Activated T-helper 2 cell treated with anti-CD3 and anti-CD28 coated beads, Interferon-gamma antibody, Interleukin-2, Interleukin-4, amounts not matched to agents 10 μg/mL and 5 μg/mL and 100 μg/mL, durations not matched to agents 14 hours and 24 hours and 36 hours (primary cell): ENCODE data around the gene SPATA24. TPM values are rescaled to one million over a fixed set of nuclear protein-coding genes. Genes with fewer than 3 reads are reported as not detected.
A peak's percentile ranks its signal among the peaks of the same experiment; 100 is the strongest.

ENCODE experiments used
- DNase-seq: peaks from one replicate; pipeline ENCODE4 v3.0.0; 2021; ENCODE audit warnings: low spot score
- H3K27ac Mint-ChIP-seq: one replicate; pipeline ENCODE4 v1.8.0; 2021; ENCODE audit warnings: mixed read lengths
- H3K27me3 Mint-ChIP-seq: one replicate; pipeline ENCODE4 v1.8.0; 2021; ENCODE audit warnings: low read depth, mixed read lengths
- H3K36me3 Mint-ChIP-seq: one replicate; pipeline ENCODE4 v1.8.0; 2021; ENCODE audit warnings: low read depth, mixed read lengths
- H3K4me1 Mint-ChIP-seq: one replicate; pipeline ENCODE4 v1.8.0; 2021; ENCODE audit warnings: low read depth, mixed read lengths
- H3K4me3 Mint-ChIP-seq: one replicate; pipeline ENCODE4 v1.8.0; 2021; ENCODE audit warnings: low read depth, mild to moderate bottlenecking, moderate library complexity, mixed read lengths
- H3K9me3 Mint-ChIP-seq: one replicate; pipeline ENCODE4 v1.8.0; 2021; ENCODE audit warnings: mixed read lengths
- intact Hi-C: fragments of 100-400 bp; cut with micrococcal nuclease; formaldehyde crosslinking; loops from one replicate; pipeline ENCODE4 v1.15.1; 2023
- total RNA-seq: library from RNA; stranded (reverse); gene quantifications from 2 replicates; pipeline ENCODE4 v1.2.3, GENCODE V29; 2022

SPATA24 gene
- total RNA-seq, 1 donor from 2014 or later, result 4.7 TPM

DNA sequence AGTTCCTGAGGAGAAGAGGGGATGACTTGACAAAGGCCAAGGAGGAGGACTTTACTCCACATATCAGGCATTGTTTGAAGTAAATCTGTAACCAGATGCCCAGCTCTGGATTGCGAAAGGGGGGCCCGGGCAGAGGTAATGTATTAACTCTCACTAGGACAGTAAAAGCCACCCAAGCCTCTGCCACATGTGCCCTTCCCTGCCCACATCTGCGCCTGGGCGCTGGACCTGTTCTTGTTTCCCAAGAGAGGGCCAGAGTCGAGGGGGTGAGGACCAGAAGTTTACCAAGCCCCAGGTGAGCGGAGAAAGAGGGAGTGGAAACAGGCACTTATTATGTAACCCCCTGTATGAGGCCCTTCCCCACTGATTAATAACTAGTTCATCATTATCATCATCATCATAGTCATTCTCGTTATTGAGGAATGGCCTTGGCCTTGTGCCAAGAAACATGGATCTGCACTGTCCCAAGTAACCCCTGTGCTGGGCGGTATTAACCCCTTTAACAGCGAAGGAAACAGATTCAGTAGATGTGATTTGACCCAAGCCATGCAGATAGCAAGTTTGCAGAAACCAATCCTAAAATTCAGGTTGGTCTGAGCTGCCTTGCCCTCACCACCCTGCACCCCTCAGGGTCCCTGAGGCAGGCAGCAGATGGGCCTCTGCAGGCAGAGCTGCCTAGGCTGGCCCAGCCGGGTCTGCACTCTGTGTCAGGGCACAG, 20.5 kb downstream of the SPATA24 start, which contains the start of gene SLC23A1:
SLC23A1 (minus strand) TSS at position 23 of the 718 bp plus-strand sequence. CDS start 44 bp downstream, outside the sequence.
- Mint-ChIP-seq H3K36me3 (no peaks in the 10 kb centered on the region), H3K4me1 (peaks cover 36% of the 10 kb centered on the region), H3K9me3 (no peaks in the 10 kb centered on the region), H3K27me3 (no peaks in the 10 kb centered on the region), H3K27ac (peak within 1 kb of the TSS; percentile 38), H3K4me3 (no peak within 1 kb of the TSS)
- intact Hi-C loops, result no loop called here
- no peak for DNase-seq

DNA sequence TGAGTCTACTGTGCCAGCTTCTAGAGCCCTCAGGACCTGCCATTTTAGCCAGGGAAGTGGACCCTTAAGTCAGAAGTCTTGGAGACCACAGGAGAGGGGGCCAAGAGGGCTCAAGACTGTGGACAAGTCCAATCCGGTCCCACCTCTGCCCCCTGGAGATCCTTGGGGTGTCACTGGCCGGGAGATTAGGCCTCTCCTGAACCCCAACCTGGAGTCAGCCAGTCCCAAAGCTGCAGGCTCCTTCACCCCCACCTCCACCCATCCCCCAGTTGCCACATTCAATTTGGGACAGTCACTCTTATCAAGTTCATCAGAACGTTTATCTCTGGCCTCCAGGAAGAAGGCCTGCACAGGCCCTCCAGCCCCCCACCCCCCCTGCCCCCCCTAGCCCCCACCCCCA, 21.1 kb downstream of the SPATA24 start:
- no peak for DNase-seq

DNA sequence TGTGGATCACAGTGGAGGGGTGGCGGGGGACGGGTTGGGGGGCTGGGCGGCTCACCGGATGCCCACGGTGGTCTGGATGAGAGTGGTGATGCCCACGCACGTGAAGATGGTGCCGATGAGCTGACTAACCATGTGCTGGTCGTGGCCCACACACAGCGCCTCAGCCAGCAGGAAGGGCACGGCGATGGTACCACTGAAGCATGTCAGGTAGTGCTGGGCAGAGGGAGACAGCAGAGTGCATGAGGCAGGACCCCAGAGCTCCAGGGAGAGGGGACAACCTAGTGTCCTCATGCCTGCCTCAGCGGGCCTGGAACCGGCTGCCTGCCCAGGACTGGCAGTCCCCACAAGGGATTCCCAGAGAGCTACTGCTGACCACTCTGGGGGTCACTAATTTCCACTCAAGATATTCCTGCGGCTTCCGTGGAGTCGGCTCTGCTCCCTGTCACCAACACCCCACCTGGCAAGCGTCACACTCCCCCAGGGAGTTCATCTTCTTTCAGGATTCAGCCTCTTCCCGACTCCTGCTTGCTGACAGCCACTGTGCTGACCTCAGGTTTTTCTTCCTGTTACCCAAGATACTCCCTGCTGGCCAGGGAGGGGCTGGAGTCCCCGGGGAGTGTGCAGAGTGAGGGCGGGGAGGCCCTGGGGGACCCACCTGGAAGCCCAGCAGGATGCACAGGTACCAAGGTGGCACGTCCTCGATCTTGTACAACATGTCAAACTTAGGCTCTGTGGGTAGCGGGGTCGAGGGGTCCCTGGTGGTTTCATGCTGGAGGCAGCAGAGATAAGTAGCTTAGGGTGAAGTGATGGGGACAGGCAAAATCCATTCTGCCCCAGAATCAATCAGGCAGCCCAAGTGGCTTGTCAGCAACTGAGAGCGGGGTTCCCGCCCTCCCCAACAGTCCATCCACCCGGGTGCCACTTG, 21.8 kb downstream of the SPATA24 start:
- Mint-ChIP-seq H3K9me3 (no peaks in the 10 kb centered on the region), H3K4me1 (peaks cover 35% of the 10 kb centered on the region), H3K36me3 (peaks cover 6% of the 10 kb centered on the region), H3K4me3 (no peak overlapping the region), H3K27me3 (no peaks in the 10 kb centered on the region), H3K27ac (no peak overlapping the region)
- no peak for DNase-seq
- intact Hi-C loops, result no loop called here

More for the DNA sequence above, 21.1 kb downstream of the SPATA24 start:
- no peak overlapping the region for H3K4me3 Mint-ChIP-seq
- peaks cover 32% of the 10 kb centered on the region for H3K4me1 Mint-ChIP-seq
- no peak overlapping the region for H3K27ac Mint-ChIP-seq
- no peaks in the 10 kb centered on the region for H3K9me3 Mint-ChIP-seq
- H3K27me3 Mint-ChIP-seq, result no peaks in the 10 kb centered on the region
- intact Hi-C loops, result no loop called here
- H3K36me3 Mint-ChIP-seq, result no peaks in the 10 kb centered on the region

DNA sequence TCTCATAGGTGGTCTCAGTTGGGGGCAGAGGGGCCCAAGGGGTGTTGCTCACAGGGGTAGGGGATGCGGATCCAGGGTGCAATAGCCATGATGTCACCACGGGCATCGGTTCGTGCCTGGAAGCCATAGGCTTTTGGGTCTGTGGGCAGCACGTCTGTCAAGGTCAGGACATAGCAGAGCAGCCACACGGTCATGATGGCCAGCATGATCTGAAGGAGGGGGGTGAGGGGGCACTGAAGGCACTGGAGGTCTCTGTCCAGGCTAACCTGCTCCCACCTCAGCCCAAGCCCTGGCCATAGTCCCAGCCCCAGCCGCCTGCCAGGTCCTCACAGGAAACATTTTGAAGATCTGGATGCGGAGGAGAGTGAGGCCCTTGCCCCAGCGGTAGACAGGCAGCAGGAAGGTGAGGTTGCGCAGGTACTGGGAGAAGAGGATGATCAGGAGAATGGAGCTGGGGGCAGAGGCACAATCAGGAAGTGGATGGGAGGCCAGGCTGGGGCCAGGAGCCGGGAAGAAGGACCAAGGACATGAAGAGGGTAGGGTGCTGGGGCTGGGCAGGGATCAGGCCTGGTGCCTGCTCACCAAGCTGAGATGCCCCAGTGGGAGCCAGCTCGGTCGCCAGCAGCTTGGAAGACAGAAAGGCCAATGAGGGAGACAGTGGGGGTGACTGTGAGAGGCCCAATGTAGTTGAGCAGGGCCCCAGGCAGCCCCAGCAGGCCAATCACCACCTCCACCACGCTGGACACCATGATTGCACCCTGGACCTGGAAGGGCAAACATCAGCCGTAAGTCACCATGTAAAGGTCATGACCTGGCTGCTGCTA, 24.1 kb downstream of the SPATA24 start:
- Mint-ChIP-seq H3K9me3 (no peaks in the 10 kb centered on the region), H3K27me3 (no peaks in the 10 kb centered on the region), H3K27ac (no peak overlapping the region), H3K4me3 (no peak overlapping the region), H3K36me3 (peaks cover 10% of the 10 kb centered on the region), H3K4me1 (peaks cover 14% of the 10 kb centered on the region)
- intact Hi-C loops, result no loop called here
- DNase-seq, result no peak

DNA sequence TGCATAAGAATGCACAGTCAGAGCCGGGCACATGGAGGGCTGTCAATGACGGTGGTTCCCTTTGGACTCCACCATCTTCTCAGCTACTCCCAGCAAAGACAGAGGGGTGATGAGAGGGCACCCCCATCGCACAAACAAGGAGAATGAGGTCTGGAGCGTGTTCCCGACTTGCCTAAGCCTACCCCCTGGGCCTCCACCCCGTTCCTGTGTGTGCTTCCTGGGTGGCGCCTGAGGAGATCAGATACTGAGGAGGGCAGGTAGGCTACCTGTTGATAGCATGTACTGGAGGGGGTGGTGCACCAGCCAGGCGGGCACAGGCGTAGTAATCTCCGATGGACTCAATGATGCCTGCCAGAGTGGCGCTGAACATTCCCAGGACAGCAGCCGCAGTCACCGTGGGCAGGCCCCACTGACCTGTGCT, 24.9 kb downstream of the SPATA24 start:
- peak overlapping the region; percentile 53 for H3K27ac Mint-ChIP-seq
- peaks cover 9% of the 10 kb centered on the region for H3K4me1 Mint-ChIP-seq
- intact Hi-C loops, result no loop called here

DNA sequence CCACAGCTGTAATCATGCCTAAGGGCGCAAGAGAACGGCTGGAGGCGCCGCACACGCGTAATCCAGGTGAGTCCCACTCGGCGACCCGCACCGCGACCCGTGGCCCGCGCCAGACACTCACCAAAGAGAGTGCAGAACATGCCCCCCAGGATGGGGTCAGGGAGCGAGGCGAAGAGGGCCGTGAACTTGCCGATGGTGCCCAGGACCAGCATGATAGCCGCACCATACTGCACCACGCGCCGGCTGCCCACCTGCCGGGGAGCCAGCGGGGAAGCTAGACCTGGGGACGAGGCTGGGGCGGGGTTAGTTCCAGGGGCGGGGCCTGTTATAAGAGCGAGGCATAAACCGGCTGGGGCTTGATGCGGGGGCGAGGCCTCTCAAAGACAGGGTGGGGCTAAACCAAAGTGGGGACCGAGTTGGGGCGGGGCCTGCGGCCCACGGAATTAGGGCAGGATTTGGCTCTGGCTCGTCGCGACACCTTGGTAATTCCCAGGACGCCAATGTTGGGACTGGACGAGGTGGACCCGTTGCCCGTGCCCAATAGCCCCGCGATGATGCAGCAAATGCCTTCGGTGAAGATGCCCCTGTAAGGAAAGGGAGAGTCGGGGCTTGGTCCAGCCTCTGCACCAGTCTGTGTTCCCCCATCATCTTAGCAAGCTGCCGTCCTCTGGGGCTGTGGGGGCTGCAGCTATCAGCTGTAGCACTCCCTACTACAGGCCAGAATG, 25.6 kb downstream of the SPATA24 start:
- peaks cover 13% of the 10 kb centered on the region for H3K36me3 Mint-ChIP-seq
- peaks cover 9% of the 10 kb centered on the region for H3K4me1 Mint-ChIP-seq
- H3K27ac Mint-ChIP-seq, result no peak overlapping the region
- H3K4me3 Mint-ChIP-seq, result no peak overlapping the region
- H3K27me3 Mint-ChIP-seq, result no peaks in the 10 kb centered on the region
- intact Hi-C loops, result no loop called here
- no peak for DNase-seq
- H3K9me3 Mint-ChIP-seq, result no peaks in the 10 kb centered on the region

More for the DNA sequence above, 24.9 kb downstream of the SPATA24 start:
- no peaks in the 10 kb centered on the region for H3K27me3 Mint-ChIP-seq
- no peak overlapping the region for H3K4me3 Mint-ChIP-seq
- no peak for DNase-seq
- peaks cover 10% of the 10 kb centered on the region for H3K36me3 Mint-ChIP-seq
- no peaks in the 10 kb centered on the region for H3K9me3 Mint-ChIP-seq

DNA sequence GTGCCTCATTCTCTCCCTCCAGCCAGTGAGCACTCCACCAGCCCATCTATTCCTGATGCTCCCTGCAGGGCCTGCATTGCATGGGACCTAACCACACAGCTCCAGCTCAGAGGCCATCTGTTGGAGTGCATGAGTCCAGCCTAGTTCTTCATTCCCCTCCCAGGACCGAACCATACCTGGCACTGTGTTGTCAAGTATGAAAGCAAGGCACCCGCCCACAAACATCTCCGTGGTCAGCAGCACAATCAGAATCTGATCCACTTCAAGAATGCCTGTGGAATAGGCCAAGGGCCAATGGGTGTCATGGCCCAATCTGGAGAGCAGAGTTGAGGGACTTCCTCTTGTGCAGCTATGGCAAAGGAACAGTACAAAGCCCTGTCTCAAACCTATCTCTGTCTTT, 26.7 kb downstream of the SPATA24 start:
- Mint-ChIP-seq H3K9me3 (no peaks in the 10 kb centered on the region), H3K4me1 (peaks cover 10% of the 10 kb centered on the region), H3K4me3 (no peak overlapping the region), H3K36me3 (peaks cover 15% of the 10 kb centered on the region), H3K27me3 (no peaks in the 10 kb centered on the region), H3K27ac (no peak overlapping the region)
- intact Hi-C loops, result no loop called here
- no peak for DNase-seq

DNA sequence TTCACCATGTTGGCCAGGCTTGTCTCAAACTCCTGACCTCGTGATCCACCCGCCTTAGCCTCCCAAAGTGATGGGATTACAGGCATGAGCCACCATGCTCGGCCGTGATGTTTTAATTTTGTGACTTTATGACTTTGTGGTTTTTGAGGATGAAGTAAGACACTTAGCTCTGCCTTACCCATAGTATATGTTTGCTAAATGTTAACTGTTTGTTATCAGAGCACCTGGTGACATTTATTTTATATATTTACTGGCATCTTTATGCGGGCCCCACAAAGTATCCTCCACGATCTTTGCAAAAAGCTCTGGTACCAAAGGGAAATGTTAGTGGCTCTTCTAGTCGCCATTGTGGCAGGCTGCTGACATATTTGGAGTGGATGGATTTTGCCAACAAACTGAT, 27.5 kb downstream of the SPATA24 start:
- no peaks in the 10 kb centered on the region for H3K9me3 Mint-ChIP-seq
- no peak overlapping the region for H3K27ac Mint-ChIP-seq
- H3K36me3 Mint-ChIP-seq, result peaks cover 23% of the 10 kb centered on the region
- no peak overlapping the region for H3K4me3 Mint-ChIP-seq
- H3K4me1 Mint-ChIP-seq, result peaks cover 19% of the 10 kb centered on the region
- DNase-seq, result no peak
- intact Hi-C loops, result no loop called here
- H3K27me3 Mint-ChIP-seq, result no peaks in the 10 kb centered on the region

DNA sequence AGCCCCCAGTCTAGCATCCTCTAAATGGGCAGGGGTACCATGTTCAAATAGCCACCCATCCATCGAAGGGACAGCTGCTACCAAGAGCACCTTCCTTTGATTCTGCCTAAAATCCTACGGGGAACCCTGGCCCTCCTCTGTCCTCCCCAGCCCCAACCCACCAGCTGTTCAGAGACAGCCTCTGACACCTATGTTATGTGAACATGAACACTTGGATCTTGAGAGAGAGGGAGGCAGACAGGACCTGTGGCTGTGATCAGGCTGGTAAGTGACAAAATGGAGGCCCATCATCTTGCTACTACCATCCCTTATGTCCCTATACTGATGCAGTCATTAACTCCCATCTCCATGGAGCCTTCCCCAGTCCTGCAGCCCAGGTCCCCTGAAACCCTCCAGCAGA, 29.0 kb downstream of the SPATA24 start:
- Mint-ChIP-seq H3K9me3 (no peaks in the 10 kb centered on the region), H3K4me1 (peaks cover 22% of the 10 kb centered on the region), H3K36me3 (peaks cover 30% of the 10 kb centered on the region), H3K27ac (no peak overlapping the region), H3K27me3 (no peaks in the 10 kb centered on the region), H3K4me3 (no peak overlapping the region)
- DNase-seq, result no peak
- intact Hi-C loops, result no loop called here

DNA sequence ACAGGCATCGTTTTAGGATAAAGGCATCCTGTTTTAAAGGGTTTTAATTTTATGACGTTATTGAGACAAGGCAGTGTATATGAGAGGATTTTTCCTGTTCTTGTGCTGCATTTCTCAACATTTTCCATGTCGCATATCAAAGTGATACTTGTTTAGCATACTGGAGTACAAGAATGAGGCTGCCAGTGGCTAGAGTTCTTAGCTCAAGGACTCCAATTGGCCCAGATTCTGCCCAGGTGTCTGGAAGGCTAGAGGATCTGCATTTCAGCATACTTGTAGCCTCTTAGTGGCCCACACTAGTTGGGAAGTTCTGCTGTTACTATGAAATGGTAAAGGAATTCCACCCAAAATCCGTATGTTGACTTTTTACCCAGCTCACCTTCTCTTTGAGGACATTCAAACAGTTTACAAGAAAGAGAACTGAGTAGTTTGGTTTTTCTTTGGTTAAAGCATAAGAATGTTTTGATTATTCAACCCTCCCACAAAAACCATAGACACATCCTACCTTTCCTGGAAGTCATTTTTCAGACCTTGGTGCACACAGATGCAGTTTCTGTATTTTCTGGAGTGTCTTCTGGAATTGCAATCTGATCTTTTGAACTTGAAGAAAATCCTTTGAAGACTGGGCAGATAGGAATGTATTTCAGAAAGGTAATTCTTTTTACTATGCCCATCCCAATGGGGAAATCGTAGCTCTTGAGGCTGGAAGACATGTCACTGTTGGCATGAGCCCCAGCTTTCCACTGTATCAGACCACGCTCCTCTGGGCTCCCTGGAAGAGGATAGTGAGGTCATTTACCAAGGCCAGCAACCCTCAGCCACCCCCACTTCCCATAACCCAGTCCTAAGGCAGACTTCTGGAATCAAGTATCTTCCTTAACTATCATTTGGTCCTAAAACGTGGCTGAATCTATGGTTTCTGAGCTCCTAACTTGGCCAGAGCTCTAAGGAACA, 32.1 kb downstream of the SPATA24 start:
- no peak for DNase-seq
- Mint-ChIP-seq H3K36me3 (peaks cover 36% of the 10 kb centered on the region), H3K4me3 (no peak overlapping the region), H3K27me3 (no peaks in the 10 kb centered on the region), H3K9me3 (no peaks in the 10 kb centered on the region), H3K27ac (peak overlapping the region; percentile 18), H3K4me1 (peaks cover 13% of the 10 kb centered on the region)
- intact Hi-C loops, result no loop called here

DNA sequence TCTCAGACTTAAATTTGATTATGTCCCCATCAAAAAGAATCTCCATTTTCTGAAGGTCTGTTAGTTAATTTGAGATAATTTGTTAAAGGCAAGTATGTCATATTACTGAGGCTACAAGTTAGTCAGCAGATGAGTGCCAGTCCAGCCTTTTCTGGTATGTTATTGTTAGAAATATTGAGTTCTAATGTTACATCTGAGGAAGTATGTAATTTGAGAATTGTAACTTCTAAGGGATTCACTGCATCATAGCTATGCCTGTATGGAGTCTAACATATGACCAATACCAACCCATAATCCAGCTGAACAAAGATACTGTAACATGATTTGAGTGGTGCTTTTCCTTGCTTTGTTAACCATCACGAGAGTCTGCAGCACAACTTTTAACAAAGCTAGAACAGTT, 34.7 kb downstream of the SPATA24 start:
- H3K4me1 Mint-ChIP-seq, result peaks cover 13% of the 10 kb centered on the region
- H3K36me3 Mint-ChIP-seq, result peaks cover 52% of the 10 kb centered on the region
- no peak overlapping the region for H3K4me3 Mint-ChIP-seq
- DNase-seq, result no peak
- no peak overlapping the region for H3K27ac Mint-ChIP-seq
- H3K27me3 Mint-ChIP-seq, result no peaks in the 10 kb centered on the region
- H3K9me3 Mint-ChIP-seq, result no peaks in the 10 kb centered on the region
- intact Hi-C loops, result no loop called here
